Subcutaneous adipose tissue (tissue), 4 donors: ENCODE results near the gene IDI2. TPM values are rescaled to one million over a fixed set of nuclear protein-coding genes. Genes with fewer than 3 reads are reported as not detected.

Source experiments
- CTCF ChIP-seq: fragments of 450-650 bp; IDR thresholded peaks from one replicate; pipeline ENCODE4 v1.5.1; 2016; ENCODE audit warnings: low read depth, mild to moderate bottlenecking, control low read depth, antibody characterized with exemption, moderate library complexity
- total RNA-seq, 4 donors: library from RNA; depleted of rRNA; stranded (reverse); fragments of >200 nt; gene quantifications; one replicate each; pipeline ENCODE4 v1.1.0, GENCODE V29; 2016

The IDI2 gene
- total RNA-seq, 4 donors from 2014 or later = not detected

GRCh38 chr10:1061930-1062774 lies 36.5 kb upstream of the IDI2 start:
- TF ChIP-seq CTCF = no peak

GRCh38 chr10:1059902-1060301 lies 34.2 kb upstream of the IDI2 start:
- TF ChIP-seq CTCF = no peak

GRCh38 chr10:1058017-1058416 lies 32.4 kb upstream of the IDI2 start:
- no peak for TF ChIP-seq CTCF

DNA sequence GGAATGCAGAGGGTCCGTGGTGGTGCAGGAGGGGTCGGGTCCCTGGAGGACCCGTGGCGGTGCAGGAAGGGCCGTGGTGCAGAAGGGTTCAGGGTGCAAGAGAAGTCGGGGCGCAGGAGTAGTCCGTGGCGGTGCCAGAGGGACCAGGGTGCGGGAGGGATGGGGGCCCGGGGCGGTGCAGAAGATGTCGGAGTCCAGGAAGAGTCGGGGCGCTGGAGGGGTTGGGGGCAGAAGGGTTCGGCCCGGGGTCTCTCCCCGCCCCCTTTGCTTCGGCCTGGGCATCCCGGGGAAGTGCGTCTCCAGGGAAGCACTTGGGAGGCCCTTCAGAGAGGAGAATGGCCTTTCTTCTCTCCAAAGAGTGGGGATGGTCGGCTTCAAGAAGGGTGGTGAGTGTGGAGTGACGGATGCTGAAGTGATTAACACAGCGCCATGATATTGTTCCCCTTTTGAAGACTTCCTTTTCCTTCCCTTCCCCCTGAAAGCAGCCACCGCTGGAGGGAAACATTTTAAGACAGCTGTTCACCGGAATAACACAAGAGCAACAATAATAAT lies 31.5 kb upstream of the IDI2 start:
- no peak for TF ChIP-seq CTCF

- TF ChIP-seq CTCF = no peak
These were observed 30.9 kb upstream of the IDI2 start, which contains the start of gene WDR37 for GRCh38 chr10:1056326-1057105. TSS of gene WDR37 (plus strand) at chr10:1056385. CDS start at chr10:1072156, 15,771 bp downstream.

DNA sequence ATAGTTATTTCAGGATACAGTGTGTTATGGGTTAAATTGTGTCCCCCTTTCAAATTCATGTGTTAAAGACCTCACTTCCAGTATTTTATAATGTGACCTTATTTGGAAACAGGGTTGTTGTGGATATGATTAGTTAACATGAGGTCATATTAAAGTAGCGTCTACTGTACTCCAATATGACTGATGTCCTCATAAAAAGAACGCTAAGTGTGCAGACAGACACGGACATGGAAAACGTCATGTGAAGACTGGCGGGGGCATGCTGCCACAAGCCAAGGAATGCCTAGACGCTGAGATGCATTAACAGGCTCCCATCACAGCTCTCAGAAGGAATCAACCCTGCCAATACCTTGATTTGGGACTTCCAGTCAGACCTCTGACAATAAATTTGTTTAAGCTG lies 29.0 kb upstream of the IDI2 start:
- no peak for TF ChIP-seq CTCF

- no peak for TF ChIP-seq CTCF
These were observed 24.9 kb upstream of the IDI2 start for GRCh38 chr10:1050554-1050953.
